Esophagus mucosa (tissue), 1 donor: ENCODE measurements around the gene SIK3. TPM values are rescaled to one million over a fixed set of nuclear protein-coding genes. Genes with fewer than 3 reads are reported as not detected.
A peak's percentile ranks its signal among the peaks of the same experiment; 100 is the strongest.
"Not testable (repeated sequence)": the region's sequence is repeated elsewhere in the genome, so short reads cannot be mapped to it uniquely, and the experiment has no call there.

Experiments
- ATAC-seq: fragments of 200-7000 bp; cut with Tn5 transposase; one replicate; pipeline ENCODE4 v1.9.1; 2020
- total RNA-seq: library from RNA; stranded (reverse); gene quantifications from one replicate; pipeline ENCODE4 v1.2.4, GENCODE V29; 2023
- donor health status: DM: yes; HTN: yes; CAD: no.

The SIK3 gene
- total RNA-seq: 25.2 TPM

DNA sequence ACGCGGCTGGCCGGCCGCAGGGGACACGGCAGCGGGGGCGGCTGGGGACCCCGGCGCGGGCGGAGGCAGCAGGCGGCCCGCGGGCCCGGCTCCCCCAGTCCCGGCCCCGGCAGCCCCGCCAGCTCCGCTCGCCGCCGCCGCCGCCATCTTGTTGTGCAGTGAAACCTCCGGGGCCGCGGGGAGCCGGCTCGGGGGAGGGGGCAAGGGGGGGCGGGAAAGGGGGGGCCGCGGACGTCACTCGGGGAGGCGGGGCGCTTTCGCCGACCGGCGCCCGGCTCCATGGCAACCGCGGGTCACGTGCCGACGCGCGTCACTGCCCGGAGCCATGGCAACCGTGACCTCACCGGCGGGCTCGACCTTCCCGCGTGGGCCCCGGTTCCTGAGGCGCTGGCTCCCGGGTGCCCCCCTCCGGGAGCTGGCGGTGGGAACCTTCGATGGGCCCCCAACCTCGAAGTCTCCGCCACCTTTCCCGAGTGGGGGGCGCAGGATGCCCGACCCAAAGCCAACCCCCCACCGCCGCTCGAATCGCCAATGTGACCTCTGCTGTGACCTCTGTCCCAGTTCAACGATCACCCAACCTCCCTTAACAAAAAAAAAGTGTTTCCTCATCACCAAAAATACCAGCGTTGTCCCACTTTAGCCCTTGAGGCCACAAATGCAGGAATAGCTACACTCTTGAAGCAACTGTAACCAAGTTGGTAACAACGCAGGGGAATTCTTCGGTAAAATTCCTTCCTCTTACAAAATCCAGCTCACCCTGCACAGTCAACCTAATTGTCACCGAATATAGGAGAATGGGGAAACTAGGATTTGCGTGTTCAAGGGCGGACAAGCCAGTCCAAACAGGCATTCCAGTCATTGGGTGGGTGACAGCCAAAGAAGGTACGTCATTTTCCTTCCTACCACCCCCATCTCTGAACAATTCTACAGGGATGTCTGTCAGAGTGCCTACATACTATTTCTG lies at the start of gene SIK3:
Gene SIK3, minus strand, starts transcription at position 160 of the 964 bp plus-strand sequence. Its CDS starts 13 bp downstream, at position 147.
- ATAC-seq: peak; percentile 91

DNA sequence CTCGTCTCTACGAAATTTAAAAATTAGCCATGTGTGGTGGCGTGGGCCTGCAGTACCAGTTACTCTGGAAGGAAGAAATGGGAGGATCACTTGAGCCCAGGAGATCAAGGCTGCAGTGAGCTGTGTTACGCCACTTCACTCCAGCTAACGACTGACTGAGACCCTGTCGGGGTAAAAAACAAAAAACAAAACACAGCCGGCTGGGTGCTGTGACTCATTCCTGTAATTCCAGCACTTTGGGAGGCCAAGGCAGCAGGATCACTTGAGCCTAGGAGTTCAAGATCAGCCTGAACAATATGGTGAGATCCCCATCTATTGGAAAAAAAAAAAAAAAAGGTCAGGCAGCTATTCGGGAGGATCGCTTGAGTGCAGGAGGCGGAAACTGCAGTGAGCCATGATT lies 48.3 kb upstream of the SIK3 start:
- no peak for ATAC-seq

DNA sequence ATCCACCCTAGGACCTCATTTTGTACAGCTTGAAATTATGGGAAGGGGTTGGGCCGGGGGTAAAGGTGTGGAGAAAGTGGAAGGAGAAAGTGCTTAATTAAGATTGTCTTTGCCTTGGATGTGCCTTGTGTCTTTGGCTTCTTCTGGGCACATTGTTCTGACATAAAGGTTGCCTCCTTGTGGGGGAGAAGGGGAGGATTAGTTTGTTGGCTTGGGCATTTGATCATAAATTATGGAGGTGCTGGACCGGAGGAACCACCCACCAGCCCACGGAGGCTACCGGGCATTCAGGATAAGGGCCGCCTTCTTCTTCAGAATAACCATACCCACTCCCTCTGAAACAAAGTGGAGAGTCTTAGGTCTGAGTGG lies 47.1 kb upstream of the SIK3 start:
- ATAC-seq: no peak

DNA sequence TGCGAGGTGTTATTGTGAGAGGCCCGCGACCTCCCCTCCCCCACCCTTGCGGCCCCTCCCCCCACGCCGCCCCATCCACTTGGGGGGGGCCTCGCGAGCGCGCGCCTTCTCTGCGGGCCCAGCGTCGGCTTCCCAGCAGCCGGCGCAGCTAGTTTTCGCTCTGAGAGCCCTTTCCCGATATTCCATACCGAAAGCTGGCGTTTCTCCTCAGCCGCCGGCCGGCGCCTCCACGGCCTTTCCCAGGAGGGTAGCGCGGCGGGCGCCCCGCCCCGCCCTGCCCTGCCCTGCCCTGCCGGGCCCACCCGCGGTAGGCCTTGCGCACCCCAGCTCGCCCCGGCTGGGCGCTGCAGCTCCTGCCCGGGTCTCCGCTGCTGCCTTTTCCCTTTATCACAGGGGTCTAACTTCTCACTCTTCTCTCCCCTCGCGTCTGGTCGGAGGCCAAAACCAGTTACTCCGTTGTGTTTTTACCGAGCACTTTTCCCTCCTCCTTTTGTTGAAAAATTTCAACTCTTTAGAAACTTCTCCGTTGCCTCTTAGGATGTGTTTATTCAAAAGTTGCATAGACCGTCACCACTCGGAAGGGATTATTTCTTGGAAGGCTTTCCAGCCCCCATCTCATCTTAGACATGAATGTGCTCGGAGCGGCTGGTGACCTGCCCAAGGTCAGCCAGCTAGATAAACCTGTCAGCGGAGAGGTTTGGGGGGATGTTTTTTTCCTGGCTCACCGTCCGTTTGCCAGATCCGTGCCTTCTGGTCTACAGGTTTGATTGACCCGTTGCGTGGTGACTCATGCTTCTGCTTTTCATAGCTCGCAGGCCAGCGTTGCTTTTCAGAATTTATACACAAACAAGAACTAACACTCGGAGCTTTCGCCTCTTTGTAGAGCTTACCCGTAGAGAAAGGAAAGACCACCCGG lies 46.5 kb upstream of the SIK3 start:
- ATAC-seq: peak; percentile 76

- peak; percentile 99 for ATAC-seq
Observed at GRCh38 chr11:117143871-117144476, 45.7 kb upstream of the SIK3 start, which contains the start of gene PAFAH1B2. TSS of gene PAFAH1B2 (plus strand) at chr11:117144287. CDS start at chr11:117152448, 8,161 bp downstream.

DNA sequence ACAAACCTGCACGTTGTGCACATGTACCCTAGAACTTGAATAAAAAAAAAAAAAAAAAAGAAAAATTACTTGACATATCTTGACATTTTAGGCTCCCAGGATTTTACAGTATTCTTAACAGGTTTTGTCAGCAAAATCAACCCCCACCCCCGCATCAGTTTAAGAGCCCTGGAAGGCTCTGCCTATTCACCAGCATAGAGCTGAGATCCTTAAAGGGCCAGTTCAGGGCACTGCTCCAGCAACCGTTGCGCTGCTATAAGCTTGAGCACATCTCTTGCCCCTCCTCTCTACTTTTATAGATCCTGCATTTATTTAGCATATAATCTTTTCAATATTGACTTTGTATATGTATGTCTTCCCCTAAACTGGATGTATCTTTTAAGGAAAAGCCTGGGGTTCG lies 45.2 kb upstream of the SIK3 start:
- peak; percentile 51 for ATAC-seq

GRCh38 chr11:117137223-117138086 lies 39.2 kb upstream of the SIK3 start:
- peak; percentile 39 for ATAC-seq

- ATAC-seq: not testable (repeated sequence)
Observed at GRCh38 chr11:117134979-117135378, 36.8 kb upstream of the SIK3 start.

GRCh38 chr11:117134431-117134830 lies 36.2 kb upstream of the SIK3 start:
- no peak for ATAC-seq

DNA sequence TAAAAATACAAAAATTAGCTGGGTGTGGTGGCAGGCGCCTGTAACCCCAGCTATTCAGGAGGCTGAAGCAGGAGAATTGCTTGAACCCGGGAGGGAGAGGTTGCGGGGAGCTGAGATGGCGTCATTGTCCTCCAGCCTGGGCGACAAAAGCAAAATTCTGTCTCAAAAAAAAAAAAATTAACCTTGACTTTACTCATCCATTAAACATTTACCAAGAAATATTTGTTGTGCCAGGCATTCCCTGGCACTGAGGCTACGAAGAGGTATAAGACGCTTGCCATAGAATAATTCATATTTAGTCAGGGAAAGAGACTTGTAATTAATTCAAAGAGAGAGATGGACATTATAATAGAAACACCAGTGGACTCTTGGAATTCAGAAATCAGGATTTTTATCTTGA lies 32.7 kb upstream of the SIK3 start:
- no peak for ATAC-seq

- ATAC-seq: not testable (repeated sequence)
Observed at GRCh38 chr11:117130396-117130795, 32.2 kb upstream of the SIK3 start.

DNA sequence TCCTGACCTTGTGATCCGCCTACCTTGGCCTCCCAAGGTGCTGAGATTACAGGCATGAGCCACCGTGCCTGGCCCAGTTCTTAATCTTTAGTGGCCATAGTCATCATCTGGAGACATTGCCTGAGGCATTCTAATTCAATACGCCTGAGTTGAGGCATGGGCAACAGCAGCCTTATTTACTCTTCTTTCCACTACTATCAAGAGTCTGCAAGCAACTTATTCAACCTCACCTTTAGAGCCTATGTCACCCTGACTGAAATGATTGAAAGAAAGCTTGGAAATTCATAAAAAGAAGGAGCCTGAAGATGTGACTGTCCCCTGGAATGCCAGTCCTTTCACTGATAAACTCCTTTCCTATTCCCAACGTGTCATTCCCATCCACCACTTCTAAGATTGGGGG lies 30.1 kb upstream of the SIK3 start:
- ATAC-seq: no peak

- no peak for ATAC-seq
Observed at GRCh38 chr11:117127171-117127901, 29.1 kb upstream of the SIK3 start.

DNA sequence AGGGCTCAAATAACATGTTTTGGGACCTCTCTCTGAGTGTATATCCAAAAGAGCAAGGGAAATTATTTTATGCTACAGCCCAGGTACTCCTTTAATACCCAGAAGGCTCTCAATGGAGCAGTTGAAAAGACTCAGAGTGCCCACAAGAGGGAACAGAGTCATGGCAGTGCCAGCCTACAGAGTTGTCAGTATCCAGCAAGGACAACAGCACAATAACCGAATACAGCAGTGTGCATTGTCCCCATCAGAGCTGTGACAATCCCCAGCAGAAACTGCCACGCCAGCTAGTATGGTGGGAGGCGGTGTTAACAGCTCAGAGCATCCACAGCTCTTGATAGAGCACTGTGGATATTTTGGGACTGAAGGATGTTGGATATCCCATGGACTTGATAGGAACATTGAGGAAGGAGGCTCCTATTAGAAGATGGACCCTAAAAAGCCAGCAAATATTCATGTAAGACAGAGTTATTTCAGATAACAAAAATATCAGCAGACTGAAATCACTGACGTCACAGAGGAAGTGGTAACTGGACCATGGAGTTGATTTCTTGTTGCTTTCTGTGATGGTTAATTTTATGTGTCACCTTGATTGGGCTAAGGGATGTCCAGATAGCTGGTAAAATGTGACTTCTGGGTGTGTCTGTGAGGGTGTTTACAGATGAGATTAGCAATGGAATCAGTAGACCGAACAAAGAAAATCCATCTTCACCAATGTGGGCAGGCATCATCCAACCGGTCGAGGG lies 28.2 kb upstream of the SIK3 start:
- no peak for ATAC-seq

DNA sequence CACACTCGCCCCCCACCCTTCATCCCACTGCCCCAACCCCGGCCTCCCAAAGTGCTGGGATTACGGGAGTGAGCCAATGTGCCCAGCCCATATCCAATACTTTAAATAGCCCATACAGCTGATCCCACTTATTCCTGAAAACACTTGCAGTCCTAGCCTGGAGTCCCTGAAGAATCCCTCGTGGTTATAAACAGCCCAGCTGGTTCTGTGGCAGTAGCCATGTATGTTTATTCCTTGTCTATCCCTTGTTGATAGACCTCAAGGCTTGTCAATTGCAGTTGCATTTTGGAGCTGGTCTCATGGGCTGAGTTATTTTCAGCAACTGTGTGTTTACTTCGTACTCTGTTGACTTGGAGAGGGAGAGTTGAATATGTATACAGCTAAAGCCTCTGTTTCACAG lies 24.3 kb upstream of the SIK3 start:
- ATAC-seq: no peak

GRCh38 chr11:117121176-117121575 lies 22.9 kb upstream of the SIK3 start:
- ATAC-seq: no peak

- ATAC-seq: no peak
Observed at GRCh38 chr11:117117681-117118080, 19.5 kb upstream of the SIK3 start.

GRCh38 chr11:117112939-117113338 lies 14.7 kb upstream of the SIK3 start:
- ATAC-seq: not testable (repeated sequence)

- ATAC-seq: not testable (repeated sequence)
Observed at GRCh38 chr11:117112497-117112896, 14.3 kb upstream of the SIK3 start.

DNA sequence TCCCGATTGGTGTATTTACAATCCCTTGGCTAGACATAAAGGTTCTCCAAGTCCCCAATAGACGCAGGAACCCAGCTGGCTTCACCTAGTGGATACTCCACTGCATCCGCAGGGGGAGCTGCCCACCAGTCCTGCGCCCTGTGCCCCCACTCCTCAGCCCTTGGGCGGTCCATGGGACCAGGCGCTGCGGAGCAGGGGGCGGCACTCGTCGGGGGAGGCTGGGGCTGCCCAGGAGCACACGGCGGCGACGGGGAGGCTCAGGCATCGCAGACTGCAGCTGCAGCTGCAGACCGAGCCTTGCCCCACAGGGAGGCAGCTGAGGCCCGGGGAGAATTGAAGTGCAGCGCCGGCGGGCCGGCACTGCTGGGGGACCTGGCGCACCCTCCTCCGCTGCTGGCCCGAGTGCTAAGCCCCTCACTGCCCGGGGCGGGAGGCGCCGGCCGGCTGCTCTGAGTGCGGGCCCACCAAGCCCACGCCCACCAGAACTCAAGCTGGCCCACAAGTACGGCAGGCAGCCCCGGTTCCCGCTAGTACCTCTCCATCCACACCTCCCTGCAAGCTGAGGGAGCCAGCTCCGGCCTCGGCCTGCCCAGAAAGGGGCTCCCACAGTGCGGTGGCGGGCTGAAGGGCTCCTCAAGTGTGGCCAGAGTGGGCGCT lies 12.2 kb upstream of the SIK3 start:
- no peak for ATAC-seq
